IPS-20b (cell line): ENCODE data around the gene RNH1.
"Not testable (repeated sequence)": the region's sequence is repeated elsewhere in the genome, so short reads cannot be mapped to it uniquely, and the experiment has no call there.

Source experiments
- H3K27ac ChIP-seq: one replicate; pipeline ENCODE4 v1.5.1; 2013; ENCODE audit warnings: low read length
- H3K27me3 ChIP-seq: 2 replicates; pipeline ENCODE4 v1.6.1; 2013; ENCODE audit warnings: mild to moderate bottlenecking, low read length, inconsistent platforms; ENCODE audit not compliant: insufficient read depth
- H3K36me3 ChIP-seq: 2 replicates; pipeline ENCODE4 v1.6.1; 2013; ENCODE audit warnings: low read depth, mild to moderate bottlenecking, inconsistent platforms, low read length, moderate library complexity; ENCODE audit not compliant: insufficient read depth
- H3K4me1 ChIP-seq: 2 replicates; pipeline ENCODE4 v1.6.1; 2013; ENCODE audit warnings: mild to moderate bottlenecking, control low read depth, inconsistent platforms, low read length, moderate library complexity; ENCODE audit not compliant: insufficient read depth
- H3K4me3 ChIP-seq: 2 replicates; pipeline ENCODE4 v1.5.1; 2013; ENCODE audit warnings: mild to moderate bottlenecking, low read length, inconsistent platforms
- H3K9ac ChIP-seq: 2 replicates; pipeline ENCODE4 v1.6.1; 2013; ENCODE audit warnings: low read depth, mild to moderate bottlenecking, inconsistent platforms, low read length, moderate library complexity
- H3K9me3 ChIP-seq: 2 replicates; pipeline ENCODE4 v1.6.1; 2013; ENCODE audit warnings: mild to moderate bottlenecking, low read depth, low read length, inconsistent platforms; ENCODE audit not compliant: insufficient read depth

RNH1 gene

DNA sequence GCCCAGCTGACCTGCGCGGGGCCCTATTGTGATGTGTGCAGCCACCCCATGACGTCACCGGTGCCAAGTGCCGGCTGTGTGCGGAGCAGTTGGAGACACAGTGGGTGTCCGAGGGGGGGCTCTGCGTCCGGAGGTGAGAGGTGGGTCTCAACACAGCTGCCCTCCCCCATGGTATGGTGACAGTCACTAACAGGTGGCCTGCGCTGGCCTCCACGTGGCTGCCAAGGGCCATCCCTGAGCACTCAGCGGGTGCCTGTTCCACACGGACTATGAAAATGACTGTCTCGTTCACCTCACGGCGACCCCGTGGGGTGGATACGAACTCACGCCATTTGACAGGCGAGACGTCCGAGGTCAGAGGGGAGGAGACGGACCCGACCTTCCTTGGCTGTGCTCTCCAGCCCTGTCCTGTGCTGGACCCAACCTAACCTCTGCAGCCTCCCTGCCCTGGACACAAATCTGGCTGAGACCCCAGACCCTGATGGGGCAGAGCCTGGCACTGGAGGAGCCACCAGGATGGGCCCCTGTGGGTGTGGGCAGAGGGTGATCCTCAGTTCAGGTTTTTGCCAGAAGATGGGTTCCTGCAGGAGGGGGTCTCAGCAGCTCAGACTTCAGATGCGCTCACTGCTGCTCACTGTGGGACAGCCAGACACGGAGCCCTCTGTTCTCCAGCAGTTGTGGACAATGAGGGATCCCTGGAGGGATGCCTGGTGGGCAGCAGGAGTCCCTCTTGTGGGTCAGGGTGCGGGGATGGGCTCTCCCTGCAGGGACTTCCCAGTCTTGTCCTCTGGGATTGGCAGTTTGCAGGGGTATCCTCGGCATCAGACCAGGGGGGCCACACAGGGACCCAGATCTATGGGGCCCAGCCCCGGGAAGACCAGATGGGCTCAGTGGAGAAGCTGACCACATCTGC, 22.0 kb upstream of the RNH1 start:
- no peaks in the 10 kb centered on the region for H3K4me1 ChIP-seq
- H3K36me3 ChIP-seq = peaks cover 18% of the 10 kb centered on the region; the same call in 1 of the 2 replicates
- H3K4me3 ChIP-seq = no peak overlapping the region
- no peaks in the 10 kb centered on the region for H3K9me3 ChIP-seq
- no peak overlapping the region for H3K9ac ChIP-seq
- no peaks in the 10 kb centered on the region for H3K27me3 ChIP-seq
- no peak overlapping the region for H3K27ac ChIP-seq

DNA sequence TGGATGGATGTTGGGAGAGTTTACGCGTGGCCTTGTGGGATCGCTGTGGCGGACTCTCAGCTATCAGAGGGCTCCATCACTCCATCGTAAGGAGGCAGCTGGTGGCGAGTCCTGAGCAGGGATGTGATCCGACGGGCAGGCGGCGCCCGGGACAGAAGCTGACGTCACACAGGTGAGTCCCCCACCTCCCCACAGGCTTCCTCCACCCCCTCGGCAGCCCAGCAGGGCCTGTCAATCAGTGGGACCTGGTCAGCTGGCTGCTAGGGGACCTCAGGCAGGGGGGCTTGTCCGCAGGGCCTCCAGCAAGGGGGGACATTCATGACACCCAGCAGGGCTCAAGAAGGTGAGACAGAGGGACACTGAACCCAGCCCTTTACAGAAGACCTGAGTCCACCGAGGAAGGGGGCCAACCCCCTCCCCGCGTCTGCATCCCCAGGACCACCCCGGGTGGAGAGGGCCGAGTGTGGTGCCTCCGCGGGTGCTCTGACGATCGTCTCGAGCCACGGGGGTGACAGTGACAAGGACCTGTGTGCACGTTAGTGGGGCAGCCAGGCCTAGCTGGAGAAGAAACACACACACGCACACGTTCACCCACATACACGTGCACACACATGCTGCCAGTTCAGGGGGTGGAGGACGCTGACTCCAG, 21.2 kb upstream of the RNH1 start:
- Histone ChIP-seq H3K4me3 (no peak overlapping the region), H3K4me1 (no peaks in the 10 kb centered on the region), H3K9me3 (no peaks in the 10 kb centered on the region), H3K27me3 (no peaks in the 10 kb centered on the region), H3K27ac (no peak overlapping the region), H3K9ac (no peak overlapping the region), H3K36me3 (peaks cover 18% of the 10 kb centered on the region; the same call in 1 of the 2 replicates)

DNA sequence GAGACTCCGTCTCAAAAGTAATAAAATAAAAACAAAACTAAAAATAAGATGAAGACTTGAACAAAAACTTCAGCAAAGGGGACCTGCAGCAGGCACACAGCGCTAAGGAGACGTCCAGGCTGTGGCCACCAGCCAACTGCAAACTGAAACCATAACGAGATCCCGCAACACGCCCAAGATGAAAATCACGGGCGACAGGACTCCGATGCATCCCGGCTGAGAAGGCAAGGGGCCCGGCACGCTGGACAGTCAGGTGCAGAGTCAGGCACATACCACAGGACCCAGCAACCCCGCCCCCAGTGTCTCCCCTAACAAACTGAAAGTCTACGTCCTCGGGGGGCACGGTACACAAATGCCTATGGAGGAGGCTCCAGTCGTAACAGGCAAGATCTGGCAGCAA, 19.1 kb upstream of the RNH1 start:
- H3K36me3 ChIP-seq = no peaks in the 10 kb centered on the region
- H3K9ac ChIP-seq = no peak overlapping the region

DNA sequence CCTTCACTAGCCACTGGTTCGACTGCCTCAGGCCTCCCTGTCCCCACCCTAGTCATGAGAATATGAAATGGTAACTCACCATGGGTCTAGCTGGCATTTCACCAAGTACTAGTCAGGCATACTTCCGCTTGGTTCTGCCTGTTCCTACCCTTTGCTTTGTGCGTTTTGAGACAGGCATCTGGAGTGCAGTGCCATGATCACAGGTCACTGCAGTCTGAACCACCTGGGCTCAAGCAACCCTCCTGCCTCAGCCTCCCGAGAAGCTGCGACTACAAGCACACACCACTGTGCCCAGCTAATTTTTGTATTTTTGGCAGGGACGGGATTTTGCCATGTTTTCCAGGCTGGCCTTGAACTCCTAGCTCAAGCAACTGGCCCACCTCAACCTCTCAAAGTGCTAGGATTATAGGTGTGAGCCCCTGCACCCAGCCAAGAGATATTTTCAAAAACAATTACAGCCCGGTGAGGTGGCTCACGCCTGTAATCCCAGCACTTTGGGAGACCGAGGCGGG, 14.2 kb upstream of the RNH1 start:
- Histone ChIP-seq H3K4me1 (no peaks in the 10 kb centered on the region), H3K9ac (no peak overlapping the region), H3K36me3 (no peaks in the 10 kb centered on the region)

More for the DNA sequence above, 19.1 kb upstream of the RNH1 start:
- Histone ChIP-seq H3K9me3 (no peaks in the 10 kb centered on the region), H3K27ac (no peak overlapping the region), H3K27me3 (no peaks in the 10 kb centered on the region), H3K4me1 (no peaks in the 10 kb centered on the region), H3K4me3 (no peak overlapping the region)

DNA sequence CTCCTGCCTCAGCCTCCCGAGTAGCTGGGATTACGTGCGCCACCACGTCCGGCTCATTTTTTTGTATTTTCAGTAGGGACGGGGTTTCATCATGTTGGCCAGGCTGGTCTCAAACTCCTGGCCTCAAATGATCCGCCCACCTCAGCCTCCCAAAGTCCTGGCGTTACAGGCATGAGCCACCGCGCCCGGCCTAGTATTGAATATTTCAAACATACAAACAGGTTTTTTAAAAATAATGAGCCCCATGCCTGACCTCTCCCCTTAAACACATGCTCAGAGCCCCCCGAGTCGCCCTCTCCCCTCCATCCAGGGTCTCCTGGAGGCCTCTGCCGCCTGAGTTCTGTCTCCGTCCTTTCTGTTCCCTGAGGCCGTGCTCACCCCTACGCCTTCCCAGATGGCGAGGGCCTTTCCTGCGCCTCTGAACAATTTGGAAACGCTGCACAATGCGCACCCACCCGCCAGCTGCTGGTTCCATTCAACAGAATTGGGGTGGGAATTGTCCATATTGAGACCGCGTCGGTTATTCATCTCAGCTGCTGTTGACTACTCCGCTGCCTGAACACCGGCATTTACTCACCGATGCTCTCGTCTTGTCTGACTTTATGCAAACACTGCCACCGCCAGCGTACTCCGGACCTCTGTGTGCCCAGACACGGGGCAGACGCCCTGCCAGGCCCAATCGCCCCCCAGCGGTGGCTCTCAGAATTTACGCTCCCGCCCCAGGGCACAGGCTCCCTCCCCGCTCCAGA, 13.6 kb upstream of the RNH1 start:
- Histone ChIP-seq H3K4me3 (no peak overlapping the region), H3K36me3 (no peaks in the 10 kb centered on the region), H3K4me1 (no peaks in the 10 kb centered on the region), H3K9me3 (peaks cover 13% of the 10 kb centered on the region), H3K27ac (no peak overlapping the region), H3K27me3 (no peaks in the 10 kb centered on the region), H3K9ac (no peak overlapping the region)

More for the DNA sequence above, 14.2 kb upstream of the RNH1 start:
- peaks cover 8% of the 10 kb centered on the region for H3K9me3 ChIP-seq
- H3K27me3 ChIP-seq = no peaks in the 10 kb centered on the region
- no peak overlapping the region for H3K4me3 ChIP-seq
- H3K27ac ChIP-seq = no peak overlapping the region

DNA sequence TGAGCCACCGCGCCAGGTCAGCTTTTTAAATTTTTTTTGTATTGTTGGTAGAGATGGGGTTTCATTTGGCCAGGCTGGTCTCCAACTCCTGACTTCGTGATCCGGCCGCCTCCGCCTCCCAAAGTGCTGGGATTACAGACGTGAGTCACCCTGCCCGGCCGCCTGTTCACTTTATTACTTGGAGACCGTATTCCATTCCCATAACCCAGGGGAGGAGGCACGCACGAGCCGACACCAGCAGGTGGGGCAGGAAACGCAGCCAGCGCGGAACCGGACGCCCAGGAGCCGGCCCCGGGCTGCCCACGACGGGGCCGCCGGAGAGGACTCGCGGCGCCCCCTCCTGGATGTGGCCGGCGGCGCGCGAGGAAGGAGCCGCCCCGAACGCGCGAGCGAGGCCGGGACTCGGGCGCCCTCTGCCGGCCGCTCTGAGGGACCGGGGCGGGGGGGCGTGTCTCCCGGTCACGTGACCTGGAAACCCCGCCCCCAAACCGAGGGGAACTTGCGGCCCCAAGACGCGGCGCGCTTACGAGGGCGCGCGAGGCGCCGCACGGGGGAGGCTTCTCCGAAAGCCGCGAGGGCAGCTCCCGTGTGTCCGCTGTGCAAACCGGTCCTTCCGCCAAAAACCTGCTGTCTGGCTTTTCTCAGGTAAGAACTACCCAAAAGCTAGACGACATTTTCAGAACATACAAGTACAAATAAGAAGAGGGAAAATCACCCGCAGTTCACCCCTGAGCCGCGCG, 11.6 kb upstream of the RNH1 start:
- no peak overlapping the region for H3K4me3 ChIP-seq
- no peaks in the 10 kb centered on the region for H3K4me1 ChIP-seq
- no peak overlapping the region for H3K27ac ChIP-seq
- H3K9me3 ChIP-seq = peaks cover 13% of the 10 kb centered on the region
- H3K36me3 ChIP-seq = no peaks in the 10 kb centered on the region; the same call in 1 of the 2 replicates
- H3K27me3 ChIP-seq = no peaks in the 10 kb centered on the region
- no peak overlapping the region for H3K9ac ChIP-seq

DNA sequence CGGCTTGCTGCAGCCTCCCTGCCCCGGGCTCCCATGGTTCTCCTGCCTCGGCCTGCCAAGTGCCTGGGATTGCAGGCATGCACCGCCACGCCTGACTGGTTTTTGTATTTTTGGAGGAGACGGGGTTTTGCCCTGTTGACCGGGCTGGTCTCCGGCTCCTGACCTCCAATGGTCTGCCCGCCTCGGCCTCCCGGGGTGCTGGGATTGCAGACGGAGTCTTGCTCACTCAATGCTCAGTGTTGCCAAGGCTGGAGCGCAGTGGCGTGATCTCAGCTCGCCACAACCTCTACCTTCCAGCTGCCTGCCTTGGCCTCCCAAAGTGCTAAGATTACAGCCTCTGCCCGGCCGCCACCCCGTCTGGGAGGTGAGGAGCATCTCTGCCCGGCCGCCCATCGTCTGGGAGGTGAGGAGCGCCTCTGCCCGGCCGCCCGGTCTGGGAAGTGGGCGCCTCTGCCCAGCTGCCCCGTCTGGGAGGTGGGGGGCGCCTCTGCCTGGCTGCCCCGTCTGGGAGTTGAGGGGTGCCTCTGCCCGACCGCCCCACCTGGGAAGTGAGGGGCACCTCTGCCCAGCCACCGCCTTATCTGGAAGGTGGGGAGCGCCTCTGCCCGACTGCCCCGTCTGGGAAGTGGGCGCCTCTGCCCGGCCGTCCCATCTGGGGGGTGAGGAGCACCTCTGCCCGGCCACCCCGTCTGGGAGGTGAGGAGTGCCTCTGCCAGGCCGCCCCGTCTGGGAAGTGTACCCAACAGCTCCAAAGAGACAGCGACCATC, 10.1 kb upstream of the RNH1 start:
- peaks cover 13% of the 10 kb centered on the region for H3K9me3 ChIP-seq
- not testable (repeated sequence) for H3K36me3 ChIP-seq, H3K4me3 ChIP-seq, H3K27ac ChIP-seq, H3K4me1 ChIP-seq, H3K9ac ChIP-seq, H3K27me3 ChIP-seq

DNA sequence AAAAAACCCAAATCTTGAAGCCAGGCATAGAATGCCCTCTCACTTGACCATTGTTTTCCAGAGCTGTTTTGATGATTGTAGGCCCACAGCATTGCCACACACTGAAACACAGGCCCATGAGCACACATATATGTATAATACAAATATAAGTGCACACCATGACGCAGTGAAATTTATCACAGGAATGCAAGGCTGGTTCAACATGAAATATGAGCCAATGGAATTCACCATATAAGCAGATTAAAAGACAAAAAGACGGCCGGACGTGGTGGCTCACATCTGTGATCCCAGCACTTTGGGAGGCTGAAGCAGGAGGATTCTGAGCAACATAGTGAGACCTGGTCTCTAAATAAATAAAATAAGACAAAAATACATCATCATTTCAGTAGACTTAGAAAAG, 9.4 kb upstream of the RNH1 start:
- no peaks in the 10 kb centered on the region for H3K4me1 ChIP-seq
- no peak overlapping the region for H3K27ac ChIP-seq
- H3K4me3 ChIP-seq = no peak overlapping the region
- peaks cover 13% of the 10 kb centered on the region for H3K9me3 ChIP-seq
- no peaks in the 10 kb centered on the region; the same call in 1 of the 2 replicates for H3K36me3 ChIP-seq
- H3K27me3 ChIP-seq = no peaks in the 10 kb centered on the region
- no peak overlapping the region for H3K9ac ChIP-seq

DNA sequence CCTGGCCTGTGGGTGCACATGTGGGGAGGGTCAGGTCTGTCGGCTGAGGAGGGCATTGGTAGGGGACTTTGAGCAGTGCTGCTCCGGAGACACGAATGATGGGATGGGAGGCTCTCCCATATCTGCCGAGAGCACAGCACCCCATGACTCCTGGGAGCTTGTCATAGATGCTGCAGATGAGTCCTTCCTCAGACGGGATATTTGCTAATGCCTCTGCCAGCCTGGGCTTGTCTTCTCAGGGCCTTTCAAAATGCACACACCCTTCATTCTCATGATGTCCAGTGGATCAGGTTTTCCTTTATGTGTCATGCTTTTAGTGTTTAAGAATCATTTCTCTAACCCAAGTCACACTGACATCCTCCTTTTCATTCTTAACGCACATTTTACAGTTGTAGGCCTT, 8.1 kb upstream of the RNH1 start:
- Histone ChIP-seq H3K27me3 (no peaks in the 10 kb centered on the region), H3K4me1 (no peaks in the 10 kb centered on the region), H3K9ac (no peak overlapping the region), H3K27ac (no peak overlapping the region), H3K36me3 (peaks cover under 1% of the 10 kb centered on the region; the same call in 1 of the 2 replicates), H3K4me3 (no peak overlapping the region), H3K9me3 (peaks cover 13% of the 10 kb centered on the region)

DNA sequence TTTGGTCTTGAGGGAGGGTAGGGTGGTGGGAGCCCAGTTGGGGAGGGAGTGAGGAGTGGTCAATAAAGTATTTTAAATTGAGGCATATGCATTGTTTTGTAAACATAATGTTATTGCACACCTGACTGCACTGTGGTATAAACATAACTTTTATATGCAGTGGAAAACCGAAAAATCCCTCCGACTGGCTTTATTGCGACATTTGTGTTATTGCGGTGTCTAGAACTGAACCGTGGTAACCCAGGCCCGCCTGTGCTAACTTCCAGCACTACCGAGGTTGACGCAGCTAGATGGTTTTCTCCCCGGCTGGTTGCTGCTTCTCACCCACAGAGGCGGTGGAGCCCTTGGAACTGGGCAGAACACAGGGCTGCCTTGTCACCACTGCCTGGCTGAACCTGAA, 7.6 kb upstream of the RNH1 start:
- H3K36me3 ChIP-seq = peaks cover 6% of the 10 kb centered on the region; the same call in 1 of the 2 replicates
- peaks cover 13% of the 10 kb centered on the region for H3K9me3 ChIP-seq
- no peak overlapping the region for H3K4me3 ChIP-seq
- H3K4me1 ChIP-seq = no peaks in the 10 kb centered on the region
- H3K27me3 ChIP-seq = no peaks in the 10 kb centered on the region
- H3K9ac ChIP-seq = no peak overlapping the region
- no peak overlapping the region for H3K27ac ChIP-seq
